GM04504 (cell line): ENCODE data around the gene S100A3.
A peak's percentile ranks its signal among the peaks of the same experiment; 100 is the strongest.
"Not testable (repeated sequence)": the region's sequence is repeated elsewhere in the genome, so short reads cannot be mapped to it uniquely, and the experiment has no call there.

ENCODE experiments used
- DNase-seq: peaks from one replicate; pipeline ENCODE4 v3.0.0-alpha.2; 2012; ENCODE audit warnings: low read depth

The S100A3 gene

DNA sequence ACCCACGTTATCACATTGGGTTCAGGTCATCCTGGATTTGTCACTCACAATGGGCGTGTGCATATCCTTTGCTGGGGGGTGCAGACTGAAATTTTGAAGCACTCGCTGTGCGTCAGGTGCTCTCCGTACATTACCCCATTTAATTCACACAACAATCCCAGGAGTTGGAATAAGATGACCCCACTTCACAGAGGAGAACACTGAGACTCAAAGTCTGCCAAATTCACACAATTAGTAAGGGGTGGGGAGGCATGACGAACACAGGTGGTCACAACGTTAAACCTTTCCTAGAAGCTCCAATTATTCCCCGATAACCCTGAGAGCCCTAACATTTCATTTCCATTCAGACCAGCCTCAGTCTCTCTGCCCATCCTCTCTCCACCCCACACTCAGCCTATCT lies 20.4 kb upstream of the S100A3 start:
- DNase-seq: no peak

DNA sequence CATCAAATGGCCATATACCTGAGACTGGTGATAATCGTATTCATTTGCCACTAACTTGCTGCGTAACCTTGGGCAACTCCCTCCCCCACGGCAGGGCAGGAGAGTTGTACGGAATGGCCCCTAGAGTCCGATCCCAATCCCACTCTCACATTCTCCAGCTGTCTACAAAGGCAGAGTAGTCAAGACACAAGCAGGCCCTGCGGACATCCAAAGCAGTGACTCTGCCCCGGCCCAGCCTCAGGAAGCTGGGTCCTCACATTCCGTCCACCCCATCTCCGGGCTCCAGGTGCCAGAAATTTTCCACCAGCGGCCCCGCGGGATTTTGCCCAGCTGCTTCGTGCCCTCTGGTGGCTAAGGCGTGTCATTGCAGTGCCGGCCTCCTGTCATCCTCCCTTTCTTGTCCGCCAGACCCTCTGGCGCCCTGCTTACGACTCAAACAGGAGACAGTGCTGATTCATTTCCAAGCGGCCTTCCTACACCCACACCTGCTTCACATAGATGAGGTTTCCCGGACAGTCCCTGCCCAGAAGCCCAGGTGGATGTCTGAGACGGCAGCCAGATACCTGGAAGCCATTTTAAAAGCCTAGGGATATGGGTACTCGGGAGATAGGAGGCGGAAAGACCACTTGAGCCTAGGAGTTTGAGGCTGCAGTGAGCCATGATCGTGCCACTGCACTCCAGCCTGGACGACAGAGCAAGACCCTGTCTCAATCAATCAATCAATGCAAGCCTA lies 19.5 kb upstream of the S100A3 start:
- DNase-seq: peak; percentile 80

DNA sequence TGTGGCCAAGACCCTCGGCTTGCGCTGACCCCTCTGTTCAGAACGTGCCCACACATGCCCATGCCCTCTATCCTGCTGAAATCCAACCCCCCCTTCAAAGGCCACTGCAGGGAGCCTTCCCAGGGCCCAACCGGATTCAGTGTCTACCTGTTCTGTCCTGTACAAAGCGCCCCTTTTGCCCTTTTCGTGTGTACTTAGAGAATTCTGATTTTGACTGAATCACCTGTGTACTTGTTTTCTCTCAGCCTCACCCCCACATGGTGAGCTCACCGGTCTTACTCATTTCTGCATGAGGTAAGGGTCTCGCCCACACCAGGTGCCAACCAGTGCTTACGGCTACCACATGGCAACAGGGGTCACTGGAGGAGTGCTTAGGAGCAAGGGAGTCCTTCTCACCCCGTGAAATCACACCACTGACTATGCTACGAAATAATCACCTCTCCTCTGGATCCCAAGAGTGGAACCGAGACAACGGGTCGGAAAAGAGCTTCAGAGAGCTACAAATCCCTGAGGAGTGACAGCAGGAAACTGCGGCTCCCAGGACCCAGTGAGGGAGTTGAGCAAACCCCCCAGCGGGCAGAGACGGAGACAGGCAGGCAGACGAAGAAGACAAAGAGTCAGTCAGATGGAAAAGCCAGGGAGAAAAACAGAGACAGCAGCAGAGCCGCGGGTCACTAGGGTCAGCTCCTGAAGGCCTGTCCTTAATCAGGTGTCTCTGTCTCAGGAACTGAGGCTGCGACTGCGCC lies 18.7 kb upstream of the S100A3 start:
- no peak for DNase-seq

DNA sequence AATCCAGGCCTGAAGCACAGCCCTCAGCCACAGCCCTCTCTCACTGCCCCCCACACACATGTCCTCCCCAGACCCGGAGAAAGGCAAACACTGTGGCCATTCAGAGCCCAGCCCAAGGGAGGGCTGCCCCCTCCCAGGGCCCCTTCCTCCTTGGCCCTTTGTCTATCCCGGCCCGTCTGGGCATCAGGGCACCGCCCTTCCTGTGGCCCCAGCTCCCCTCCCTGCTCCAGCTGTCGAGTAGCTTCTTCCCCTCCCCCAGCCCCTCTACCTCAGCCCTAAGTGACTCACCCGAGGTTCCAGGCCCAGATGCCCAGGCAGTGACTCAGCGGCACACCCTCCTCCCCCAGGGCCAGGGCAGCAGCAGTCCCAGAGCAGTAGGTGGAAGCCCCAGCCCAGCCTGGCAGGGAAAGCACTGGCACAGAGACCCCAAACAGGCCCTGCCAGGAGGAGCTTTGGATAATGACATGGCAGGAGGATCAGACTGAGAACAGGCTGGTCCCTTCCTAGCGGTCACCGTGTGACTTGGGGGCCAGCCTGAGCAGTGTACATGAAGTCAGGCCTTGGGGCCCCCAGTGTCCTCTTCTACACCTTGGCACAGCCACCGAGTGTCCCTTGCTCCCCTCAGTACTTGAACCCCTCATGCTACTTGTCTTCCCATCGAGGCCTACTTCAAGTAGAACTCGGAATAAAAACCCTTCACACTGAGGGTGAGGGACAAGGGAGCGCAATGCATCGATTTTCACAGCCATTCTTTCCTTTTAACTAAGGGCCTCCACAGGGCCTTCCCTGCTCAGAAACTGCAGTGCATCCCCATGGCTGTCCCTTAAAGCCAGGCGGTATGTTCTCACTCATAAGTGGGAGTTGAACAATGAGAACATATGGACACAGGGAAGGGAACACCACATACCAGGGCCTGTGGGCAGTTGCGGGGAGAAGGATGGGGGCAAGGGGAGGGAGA lies 17.6 kb upstream of the S100A3 start:
- peak; percentile 98 for DNase-seq

DNA sequence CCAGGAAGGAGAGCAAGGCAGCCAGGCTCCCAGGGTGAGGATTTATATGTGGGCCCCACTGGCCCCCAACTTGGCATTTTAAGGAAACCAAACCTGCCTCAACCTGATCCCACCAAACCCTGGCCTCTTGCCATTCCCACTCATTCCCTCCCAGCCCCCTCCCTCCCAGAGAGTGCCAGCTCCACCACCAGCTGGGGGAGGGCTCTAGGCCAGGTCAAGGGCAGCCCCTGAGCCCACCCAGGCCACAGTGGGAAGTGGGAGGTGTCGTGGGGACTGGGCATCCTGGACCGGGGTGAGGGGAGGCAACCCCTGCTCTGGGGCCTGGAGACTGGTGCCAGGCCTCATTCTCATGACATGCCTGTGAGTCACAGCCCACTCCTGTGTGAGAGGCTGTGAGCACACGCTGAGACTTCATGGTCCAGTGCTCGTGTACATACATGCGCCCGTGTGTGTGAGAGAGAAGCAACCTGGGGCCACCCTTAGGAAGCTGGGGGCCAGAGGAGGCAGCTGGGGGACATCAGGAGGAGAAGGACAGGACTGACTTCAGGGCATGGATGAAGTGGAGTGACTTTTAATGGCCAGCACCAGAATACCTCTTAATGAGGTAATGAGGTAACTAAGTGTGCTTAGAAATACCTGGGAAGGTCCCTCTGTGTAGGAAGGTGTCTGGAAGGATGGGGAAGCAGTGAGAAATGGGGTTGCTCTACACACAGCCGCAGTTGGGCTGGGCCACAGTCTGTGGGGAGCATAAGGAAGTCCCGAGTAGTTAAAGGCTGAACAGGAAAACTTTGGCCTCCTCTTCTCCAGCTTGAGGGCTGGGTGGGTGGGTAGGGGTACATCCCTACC lies 16.7 kb upstream of the S100A3 start, which contains the start of gene S100A2:
Gene S100A2 (minus strand): TSS at position 316 of the 846 bp plus-strand sequence. CDS start 1,967 bp downstream, outside the sequence.
- DNase-seq: peak; percentile 88

DNA sequence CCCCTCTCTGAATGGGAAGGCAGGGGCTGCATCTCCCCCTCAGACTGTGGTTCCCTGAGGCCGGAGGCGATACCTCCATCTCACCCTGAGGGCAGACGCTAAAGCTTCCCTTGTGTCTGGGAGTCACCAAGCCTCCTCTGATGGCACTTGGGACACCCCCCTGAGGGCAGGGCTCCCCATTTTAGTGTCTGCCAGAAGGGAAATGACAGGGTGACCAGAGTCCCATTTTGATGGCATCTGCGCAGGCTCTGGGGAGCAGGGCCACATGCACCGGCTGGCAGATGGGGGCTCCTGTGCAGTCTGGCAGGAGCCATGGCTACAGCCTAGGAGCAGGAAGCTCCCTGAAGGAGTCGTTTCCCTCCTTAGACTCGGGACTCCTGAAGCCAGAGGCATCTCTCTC lies 14.9 kb upstream of the S100A3 start:
- DNase-seq: no peak

DNA sequence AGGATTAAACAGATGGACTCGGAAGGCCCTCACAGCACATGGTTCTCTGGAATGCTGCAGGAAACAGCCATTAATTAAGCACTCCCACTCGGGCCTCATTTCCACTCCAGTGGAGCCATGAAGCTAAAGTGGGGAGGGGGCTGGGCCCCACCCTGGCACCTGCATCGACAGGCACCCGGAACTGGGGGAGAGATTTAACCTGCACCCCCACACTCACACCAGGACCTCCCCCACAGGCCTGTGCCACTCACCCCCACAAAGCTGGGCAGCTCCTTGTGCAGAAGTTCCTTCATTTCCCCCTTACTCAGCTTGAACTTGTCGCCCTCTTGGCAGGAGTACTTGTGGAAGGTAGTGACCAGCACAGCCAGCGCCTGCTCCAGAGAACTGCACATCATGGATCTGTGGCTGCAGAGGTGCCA lies 14.4 kb upstream of the S100A3 start:
- no peak for DNase-seq

DNA sequence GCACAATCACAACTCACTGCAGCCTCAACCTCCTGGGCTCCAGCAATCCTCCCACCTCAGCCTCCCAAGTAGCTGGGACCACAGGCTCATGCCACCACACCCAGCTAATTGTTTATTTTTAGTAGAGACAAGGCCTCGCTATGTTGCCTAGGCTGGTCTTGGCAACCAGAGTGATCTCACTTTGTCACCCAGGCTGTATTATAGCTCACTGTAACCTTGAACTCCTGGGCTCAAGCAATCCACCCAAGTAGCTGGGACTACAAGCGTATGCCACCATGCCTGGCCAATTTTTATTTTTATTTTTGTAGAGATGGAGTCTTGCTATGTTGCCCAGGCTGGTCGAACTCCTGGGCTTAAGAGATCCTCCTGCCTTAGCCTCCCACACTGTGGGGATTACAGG lies 13.0 kb upstream of the S100A3 start:
- not testable (repeated sequence) for DNase-seq

DNA sequence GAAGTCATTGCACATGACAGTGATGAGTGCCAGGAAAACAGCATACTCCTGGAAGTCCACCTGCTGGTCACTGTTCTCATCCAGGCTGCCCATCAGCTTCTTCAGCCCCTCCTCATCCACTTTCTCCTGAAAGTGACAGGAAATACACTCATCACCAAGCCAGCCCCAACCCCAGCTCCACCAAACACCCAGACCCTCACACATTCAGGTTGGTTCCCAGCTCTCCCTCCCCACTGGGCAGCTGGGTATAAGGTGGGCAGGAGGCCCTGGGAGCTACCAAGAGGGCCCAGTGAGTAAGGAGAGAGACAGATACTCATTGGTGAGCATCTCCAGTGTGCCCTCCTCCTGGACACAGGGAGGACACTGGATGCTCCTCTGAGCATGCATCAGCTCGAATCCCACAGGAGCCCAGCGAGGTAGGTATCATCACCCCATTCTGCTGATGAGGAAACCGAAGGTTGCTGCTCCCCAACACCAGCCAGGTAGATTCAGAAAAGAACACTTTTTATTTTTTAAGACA lies 12.5 kb upstream of the S100A3 start:
- DNase-seq: no peak

DNA sequence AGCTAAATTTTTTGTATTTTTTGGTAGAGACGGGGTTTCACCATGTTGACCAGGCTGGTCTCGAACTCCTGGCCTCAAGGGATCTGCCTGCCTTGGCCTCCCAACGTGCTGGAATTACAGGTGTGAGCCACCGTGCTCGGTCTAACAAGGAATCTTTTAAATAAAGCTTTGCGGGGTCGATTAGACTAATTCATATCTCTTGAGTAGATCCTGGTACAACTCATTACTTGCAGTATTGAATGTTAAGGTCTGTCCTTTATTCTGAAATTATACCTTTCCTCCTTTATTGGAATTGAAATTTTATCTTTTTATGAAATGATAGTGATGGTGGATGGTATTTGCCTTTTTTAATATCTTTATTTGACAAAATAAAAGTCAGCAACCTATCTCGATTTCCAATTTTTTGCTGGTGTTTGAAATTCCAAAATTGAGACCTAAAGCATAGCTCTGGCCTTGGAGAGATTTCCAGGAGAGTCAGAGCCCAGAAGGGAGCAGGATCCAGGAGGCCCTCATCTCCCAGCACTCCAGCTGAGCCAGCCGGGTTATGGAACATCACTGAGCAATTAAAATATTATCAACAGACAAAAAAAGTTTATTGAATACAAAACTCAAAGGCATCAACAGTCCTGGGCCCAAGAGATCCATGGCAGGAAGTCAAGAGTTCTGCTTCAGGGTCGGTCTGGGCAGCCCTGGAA lies 11.9 kb upstream of the S100A3 start:
- no peak for DNase-seq

DNA sequence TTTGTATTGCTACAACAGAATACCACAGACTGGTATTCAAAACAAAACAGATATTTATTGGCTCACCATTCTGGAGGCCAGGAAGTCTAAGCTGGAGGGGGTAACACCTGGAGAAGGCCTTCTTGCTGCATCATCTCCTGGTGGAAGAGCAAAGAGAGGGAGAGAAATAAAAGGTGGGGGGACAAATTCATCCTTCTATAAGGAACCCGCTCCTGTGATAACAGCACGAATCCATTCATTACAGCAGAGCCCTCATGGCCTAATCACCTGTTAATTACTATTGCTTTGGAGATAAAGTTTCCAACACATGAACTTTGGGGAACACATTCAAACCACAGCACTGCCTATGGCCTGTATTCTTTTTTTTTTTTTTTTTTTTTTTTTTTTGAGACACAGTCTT lies 11.2 kb upstream of the S100A3 start:
- no peak for DNase-seq

DNA sequence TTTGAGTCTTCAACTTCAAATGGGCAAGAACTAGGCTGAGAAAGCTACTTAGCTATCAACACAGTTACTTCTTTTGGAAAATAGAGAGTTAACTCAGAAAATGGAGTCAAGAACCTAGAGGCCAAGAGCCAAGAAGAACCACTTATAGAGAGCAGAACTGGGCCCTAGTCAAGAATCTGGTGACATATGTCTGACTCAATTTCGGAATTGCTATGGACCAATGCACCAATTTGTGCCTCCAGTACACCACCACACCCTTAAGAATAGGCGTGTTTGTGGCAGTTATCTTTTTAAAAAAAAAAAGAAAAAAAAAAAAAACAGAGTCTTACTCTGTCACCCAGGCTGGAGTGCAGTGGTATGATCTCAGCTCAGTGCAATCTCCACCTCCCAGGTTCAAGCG lies 8.8 kb upstream of the S100A3 start:
- DNase-seq: no peak

DNA sequence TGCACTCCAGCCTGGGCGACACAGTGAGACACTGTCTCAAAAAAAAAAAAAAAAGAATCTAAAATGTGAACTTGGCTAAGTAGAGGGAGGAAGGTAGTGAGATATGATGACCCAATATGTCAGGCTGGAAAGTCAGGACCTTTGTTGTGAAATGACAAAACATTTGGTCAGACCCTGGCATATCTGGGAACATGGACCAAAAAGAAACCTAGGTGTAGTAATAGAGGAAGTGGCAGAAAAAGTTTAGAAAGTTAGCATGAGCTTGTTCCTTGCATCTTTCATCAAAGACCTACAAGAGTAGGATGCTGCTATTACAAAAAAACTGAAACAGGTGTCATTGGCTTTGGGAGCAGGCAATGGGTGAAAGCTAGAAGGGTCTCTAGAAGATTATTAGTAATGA lies 7.3 kb upstream of the S100A3 start:
- DNase-seq: no peak

DNA sequence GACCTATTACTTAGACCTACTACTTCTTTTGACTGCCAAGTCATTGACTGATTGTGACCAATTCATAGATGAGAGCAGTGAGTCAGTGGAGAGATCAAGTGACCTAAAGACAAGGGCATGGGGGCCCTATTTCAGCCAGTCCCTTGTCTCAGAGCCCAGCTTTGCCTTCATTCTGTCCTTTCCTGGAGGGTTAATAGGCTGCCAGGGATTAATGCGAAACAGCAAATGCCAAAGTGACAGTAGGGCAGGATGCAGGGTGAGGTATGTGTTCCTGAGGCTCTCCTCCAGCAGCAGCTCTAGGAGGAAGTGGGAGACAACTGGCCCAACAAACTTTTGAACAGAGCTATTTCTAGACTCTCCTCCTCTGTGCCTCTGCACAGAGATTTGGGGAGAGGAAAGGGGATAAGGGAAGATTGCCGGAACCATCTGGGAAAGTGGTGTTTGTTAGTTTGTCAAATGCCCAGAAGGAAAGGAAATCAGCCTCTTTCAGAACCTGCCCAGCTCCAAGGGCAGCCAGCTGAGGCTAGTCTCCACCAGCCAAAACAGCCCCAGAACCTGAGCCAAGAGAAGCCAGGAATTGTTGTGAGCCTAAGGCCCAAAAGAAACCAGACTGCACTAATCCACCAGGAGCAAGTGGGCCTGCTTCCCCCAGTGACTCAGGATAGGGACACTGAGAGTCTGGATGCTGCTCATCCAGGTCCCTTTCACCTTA lies 4.9 kb upstream of the S100A3 start:
- no peak for DNase-seq

DNA sequence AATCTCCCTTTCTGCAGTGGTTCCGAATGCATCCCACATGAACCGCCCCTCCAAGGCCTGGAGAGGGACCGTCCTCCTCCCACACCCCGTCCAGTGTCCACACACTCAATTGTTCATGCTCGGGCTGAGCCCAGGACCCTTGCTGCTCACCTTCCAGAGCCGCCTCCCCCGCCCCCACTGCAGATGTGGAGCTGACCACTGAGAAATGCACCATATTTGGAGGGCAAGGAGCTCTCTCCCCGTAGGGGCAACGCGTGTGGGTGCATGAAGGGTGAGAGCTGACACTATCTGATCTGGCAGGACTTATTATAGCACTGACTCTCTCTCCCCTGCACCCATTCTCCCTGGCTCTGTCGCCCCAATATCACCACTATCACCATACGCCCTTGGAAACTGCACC lies 4.0 kb upstream of the S100A3 start:
- no peak for DNase-seq

DNA sequence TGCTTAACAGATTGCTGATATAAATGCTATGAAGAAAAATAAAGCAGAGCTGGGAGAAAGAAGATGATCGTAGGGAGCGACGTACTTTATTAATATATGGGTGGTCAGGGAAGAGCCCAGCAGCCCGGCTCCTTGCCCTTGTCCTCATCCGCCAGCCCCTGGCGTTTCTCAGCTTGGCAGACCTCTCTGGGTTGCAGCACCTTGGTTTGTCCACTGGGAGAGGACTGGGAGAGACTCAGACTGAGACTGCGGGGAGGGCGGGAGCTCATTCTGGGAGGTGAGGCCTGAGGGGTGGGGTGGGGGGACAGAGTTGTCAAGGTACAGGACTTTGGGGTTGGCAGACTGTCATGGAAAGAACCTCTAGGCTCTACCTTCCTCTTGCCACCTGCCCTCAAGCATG lies 3.3 kb upstream of the S100A3 start:
- no peak for DNase-seq

DNA sequence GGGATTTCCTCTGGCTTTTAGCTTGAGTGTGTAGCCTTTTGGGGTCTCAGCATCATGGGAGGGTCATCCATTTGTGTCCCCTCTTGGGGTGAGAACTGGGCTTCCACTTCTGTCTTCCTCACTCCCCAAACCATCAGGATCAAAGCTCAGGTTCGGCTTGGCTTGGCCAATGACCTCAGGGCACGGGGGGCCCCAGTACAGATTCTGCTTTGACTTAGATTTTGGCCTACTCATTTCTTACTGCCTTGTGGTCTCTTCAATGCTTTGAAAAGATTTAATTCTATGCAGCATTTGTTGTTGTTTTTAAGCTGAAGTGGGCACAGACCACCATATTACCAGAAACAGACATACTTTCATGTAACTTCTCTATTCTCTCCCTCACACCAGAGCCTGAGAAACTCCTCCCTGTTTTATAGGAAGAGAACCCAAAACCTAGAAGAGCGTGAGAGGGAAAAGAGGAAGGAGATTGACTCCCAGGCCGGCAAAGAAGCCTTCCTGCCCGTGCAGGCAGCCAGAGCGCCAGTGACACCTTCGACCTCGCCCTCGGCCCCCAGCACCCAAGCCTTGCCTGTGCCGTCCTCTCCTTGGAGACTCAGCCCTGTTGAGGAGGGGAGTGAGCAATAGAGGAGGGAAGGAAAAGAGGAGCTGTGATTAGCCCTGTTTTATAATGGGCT lies 1.9 kb upstream of the S100A3 start:
- no peak for DNase-seq

DNA sequence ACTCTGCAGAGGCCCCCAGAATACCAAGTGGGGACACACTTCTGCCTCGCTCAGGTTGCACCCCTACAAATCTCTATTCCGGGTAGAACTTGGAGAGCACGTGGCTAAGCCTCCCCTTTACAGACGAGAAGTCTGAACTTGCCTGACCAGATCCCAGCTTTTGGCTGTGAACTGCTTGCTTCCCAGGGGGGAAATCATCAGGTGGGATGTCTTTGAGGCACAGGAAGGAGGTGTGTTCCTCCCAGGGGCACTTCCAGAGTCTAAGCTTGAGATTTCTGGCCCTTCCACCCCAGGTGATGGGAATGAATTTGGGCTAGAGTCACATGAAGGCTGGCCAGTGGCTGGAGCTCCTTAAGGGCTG lies 1.3 kb upstream of the S100A3 start:
- DNase-seq: no peak

DNA sequence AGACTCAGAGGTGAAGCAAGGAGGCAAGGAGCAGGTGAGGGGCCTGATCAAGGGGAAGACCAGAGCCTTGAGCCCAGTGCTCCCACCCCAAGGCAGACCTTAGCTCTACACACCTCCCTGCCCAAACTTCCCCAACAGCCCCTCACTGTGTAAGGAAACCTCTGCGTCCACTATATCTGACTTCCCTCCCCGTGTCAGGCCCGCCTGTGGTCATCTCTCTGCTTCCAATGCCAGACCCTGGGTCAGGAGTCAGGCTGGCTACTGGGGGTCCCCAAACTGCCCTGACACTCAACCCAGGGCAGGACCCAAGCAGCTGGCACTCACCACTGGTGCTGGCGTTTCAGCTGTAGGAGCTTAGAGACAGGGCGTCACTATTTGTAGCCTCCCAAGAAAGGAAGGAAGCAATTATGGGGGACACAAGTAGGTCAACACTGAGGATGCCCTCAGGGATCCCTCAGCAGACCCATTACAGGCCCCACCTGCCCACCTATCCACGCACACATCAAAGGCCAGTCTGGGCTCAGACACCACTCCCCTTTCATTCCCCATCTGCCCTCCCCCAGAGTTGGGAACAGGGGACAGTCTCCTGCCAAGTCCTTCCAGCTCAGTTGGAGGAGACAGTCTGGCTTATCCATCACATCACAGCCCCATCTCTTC lies 811 bp upstream of the S100A3 start:
- DNase-seq: no peak
